Measurements from ENCODE around the gene PUS7. TPM values are rescaled to one million over a fixed set of nuclear protein-coding genes. Genes with fewer than 3 reads are reported as not detected.
"Not testable (repeated sequence)": the region's sequence is repeated elsewhere in the genome, so short reads cannot be mapped to it uniquely, and the experiment has no call there.

PUS7 gene
- total RNA-seq, 4 donors from 2014 or later, result 13.4 to 66.2 (median 17.8) TPM

DNA sequence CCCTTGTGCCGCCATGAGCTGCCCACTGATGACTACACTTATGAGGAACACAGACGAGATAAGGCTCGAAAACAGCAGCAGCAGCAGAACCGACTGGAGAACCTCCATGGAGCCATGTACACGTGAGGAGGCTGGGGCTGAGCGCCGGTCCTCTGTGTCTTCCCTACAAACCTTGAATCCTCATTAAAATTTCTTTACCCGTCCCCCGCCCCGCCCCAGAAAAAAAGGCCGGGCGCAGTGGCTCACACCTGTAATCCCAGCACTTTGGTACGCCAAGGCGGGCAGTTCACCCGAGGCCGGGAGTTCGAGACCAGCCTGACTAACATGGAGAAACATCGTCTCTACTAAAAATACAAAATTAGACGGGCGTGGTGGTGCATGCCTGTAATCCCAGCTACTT lies 8.5 kb upstream of the PUS7 start:
- DNase-seq, result no peak
- no peak overlapping the region for H3K4me3 ChIP-seq
- no peak overlapping the region for H3K27ac ChIP-seq
- no peak for ATAC-seq
- intact Hi-C loops (cut with DNase I; ENCODE audit: low total_unique reads), result loop anchor here (5.0 kb wide), 1 partner anchor 263 kb away; no protein-coding TSS in a partner anchor
- no peaks in the 10 kb centered on the region for H3K27me3 ChIP-seq
- TF ChIP-seq POLR2A (IDR thresholded peaks at IDR 0.05), result no peak
- TF ChIP-seq, protein P1, sequence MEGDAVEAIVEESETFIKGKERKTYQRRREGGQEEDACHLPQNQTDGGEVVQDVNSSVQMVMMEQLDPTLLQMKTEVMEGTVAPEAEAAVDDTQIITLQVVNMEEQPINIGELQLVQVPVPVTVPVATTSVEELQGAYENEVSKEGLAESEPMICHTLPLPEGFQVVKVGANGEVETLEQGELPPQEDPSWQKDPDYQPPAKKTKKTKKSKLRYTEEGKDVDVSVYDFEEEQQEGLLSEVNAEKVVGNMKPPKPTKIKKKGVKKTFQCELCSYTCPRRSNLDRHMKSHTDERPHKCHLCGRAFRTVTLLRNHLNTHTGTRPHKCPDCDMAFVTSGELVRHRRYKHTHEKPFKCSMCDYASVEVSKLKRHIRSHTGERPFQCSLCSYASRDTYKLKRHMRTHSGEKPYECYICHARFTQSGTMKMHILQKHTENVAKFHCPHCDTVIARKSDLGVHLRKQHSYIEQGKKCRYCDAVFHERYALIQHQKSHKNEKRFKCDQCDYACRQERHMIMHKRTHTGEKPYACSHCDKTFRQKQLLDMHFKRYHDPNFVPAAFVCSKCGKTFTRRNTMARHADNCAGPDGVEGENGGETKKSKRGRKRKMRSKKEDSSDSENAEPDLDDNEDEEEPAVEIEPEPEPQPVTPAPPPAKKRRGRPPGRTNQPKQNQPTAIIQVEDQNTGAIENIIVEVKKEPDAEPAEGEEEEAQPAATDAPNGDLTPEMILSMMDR (IDR thresholded peaks at IDR 0.05 in 4 of 5, conservative IDR thresholded peaks at IDR 0.05 in 1 of 5), result no peak
- peaks cover 0 to 9% of the 10 kb centered on the region in 2 donors for H3K36me3 ChIP-seq
- no peaks in the 10 kb centered on the region for H3K9me3 ChIP-seq
- peaks cover 16 to 19% of the 10 kb centered on the region in 2 donors for H3K4me1 ChIP-seq
- in situ Hi-C loops (cut with MboI; ENCODE audit: low sequenced_read_pairs in 4 of 4), result no loop called here

DNA sequence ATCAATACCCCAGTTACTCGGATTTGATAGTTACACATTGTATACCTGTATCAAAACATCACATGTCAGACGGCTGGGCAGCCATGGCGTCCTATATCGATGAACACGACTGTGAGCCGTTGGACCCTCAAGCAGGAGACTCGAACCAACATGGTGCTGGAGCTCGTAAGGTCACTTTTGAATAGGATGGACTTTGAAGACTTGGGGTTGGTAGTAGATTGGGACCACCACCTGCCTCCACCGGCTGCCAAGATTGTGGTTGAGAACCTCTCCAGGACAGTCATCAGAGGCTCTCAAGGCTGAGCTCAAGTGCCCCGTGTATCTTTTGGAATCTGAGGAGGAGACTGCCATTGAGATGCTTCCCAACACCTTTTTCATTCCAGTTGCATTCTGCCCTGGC lies 8.1 kb upstream of the PUS7 start:
- H3K27me3 ChIP-seq, result no peaks in the 10 kb centered on the region
- in situ Hi-C loops (cut with MboI; ENCODE audit: low sequenced_read_pairs in 4 of 4), result no loop called here
- H3K4me1 ChIP-seq, result peaks cover 16 to 19% of the 10 kb centered on the region in 2 donors
- no peaks in the 10 kb centered on the region for H3K9me3 ChIP-seq
- no peak for TF ChIP-seq POLR2A (IDR thresholded peaks at IDR 0.05)
- TF ChIP-seq, protein P1 (IDR thresholded peaks at IDR 0.05 in 4 of 5, conservative IDR thresholded peaks at IDR 0.05 in 1 of 5), result no peak
- no peak overlapping the region for H3K27ac ChIP-seq
- ATAC-seq (no peak), DNase-seq (no peak)
- intact Hi-C loops (cut with DNase I; ENCODE audit: low total_unique reads), result loop anchor here (5.0 kb wide), 1 partner anchor 263 kb away; no protein-coding TSS in a partner anchor
- H3K4me3 ChIP-seq, result no peak overlapping the region
- H3K36me3 ChIP-seq, result peaks cover 0 to 9% of the 10 kb centered on the region in 2 donors

DNA sequence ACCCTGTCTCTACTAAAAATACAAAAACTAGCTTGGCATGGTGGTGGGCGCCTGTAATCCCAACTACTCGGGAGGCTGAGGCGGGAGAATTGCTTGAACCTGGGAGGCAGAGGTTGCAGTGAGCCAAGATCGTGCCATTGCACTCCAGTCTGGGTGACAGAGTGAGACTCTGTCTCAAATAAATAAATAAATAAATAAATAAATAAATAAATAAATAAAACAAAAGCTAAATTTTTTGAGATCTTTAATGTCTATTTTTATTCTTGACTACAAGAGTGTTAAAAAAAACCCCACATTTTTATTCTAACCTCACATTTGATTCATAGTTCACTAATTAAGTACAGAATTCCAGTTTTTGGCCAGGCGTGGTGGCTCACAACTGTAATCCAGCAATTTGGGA lies 5.7 kb upstream of the PUS7 start:
- H3K27me3 ChIP-seq; H3K4me3 ChIP-seq; H3K9me3 ChIP-seq; DNase-seq; H3K4me1 ChIP-seq; H3K27ac ChIP-seq; H3K36me3 ChIP-seq; in situ Hi-C loops (cut with MboI; ENCODE audit: low sequenced_read_pairs in 4 of 4); ATAC-seq: not testable (repeated sequence)
- intact Hi-C loops (cut with DNase I; ENCODE audit: low total_unique reads), result loop anchor here (10.0 kb wide), 2 partner anchors 147 to 757 kb away; partner anchors contain the start of gene NAMPT

DNA sequence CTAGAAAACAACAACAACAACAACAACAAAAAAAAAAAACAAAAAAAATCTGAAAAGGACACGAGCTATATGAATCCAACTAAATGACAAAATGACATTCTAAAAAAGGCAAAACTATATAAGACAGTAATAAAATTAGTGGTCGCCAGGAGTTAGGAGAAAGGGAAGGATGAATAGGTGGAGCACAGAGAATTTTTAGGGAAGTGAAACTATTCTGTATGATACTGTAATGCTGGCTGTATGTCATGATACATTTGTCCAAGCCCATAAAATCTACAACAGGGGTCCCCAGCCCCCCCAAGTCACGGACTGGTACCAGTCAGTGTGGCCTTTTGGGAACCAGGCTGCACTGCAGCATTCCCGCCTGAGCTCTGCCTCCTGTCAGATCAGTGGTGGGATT lies 2.8 kb upstream of the PUS7 start:
- in situ Hi-C loops (cut with MboI; ENCODE audit: low sequenced_read_pairs in 4 of 4) (no loop called here), intact Hi-C loops (cut with DNase I; ENCODE audit: low total_unique reads) (loop anchor here (5.0 to 10.0 kb wide), 3 partner anchors 138 to 760 kb away; partner anchors contain the start of genes NAMPT and SRPK2)
- Histone ChIP-seq H3K36me3 (peaks cover 0 to under 1% of the 10 kb centered on the region in 2 donors), H3K27me3 (no peaks in the 10 kb centered on the region), H3K9me3 (no peaks in the 10 kb centered on the region), H3K4me1 (peaks cover 12 to 15% of the 10 kb centered on the region in 2 donors), H3K4me3 (no peak overlapping the region), H3K27ac (no peak overlapping the region)
- ATAC-seq, result no peak
- TF ChIP-seq POLR2A (IDR thresholded peaks at IDR 0.05), result no peak
- TF ChIP-seq, protein P1 (IDR thresholded peaks at IDR 0.05 in 4 of 5, conservative IDR thresholded peaks at IDR 0.05 in 1 of 5), result no peak
- DNase-seq, result no peak

DNA sequence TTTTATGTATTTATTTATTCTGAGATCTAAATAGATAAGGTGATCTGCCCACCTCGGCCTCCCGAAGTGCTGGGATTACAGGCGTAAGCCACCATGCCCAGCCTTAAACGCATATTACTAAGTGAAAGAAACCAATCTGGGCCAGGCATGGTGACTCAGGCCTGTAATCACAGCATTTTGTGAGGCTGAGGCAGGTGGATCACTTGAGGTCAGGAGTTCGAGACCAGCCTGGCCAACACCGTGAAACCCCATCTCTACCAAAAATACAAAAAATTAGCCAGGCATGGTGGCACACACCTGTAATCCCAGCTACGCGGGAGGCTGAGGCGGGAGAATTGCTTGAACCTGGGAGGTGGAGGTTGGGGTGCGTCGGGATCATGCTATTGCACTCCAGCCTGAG lies 2.4 kb upstream of the PUS7 start:
- H3K9me3 ChIP-seq; H3K36me3 ChIP-seq; in situ Hi-C loops (cut with MboI; ENCODE audit: low sequenced_read_pairs in 4 of 4); H3K27ac ChIP-seq; H3K27me3 ChIP-seq; H3K4me3 ChIP-seq; DNase-seq; ATAC-seq: not testable (repeated sequence)
- H3K4me1 ChIP-seq, result peaks cover 12 to 15% of the 10 kb centered on the region in 2 donors
- intact Hi-C loops (cut with DNase I; ENCODE audit: low total_unique reads), result loop anchor here (5.0 to 10.0 kb wide), 3 partner anchors 137 to 760 kb away; partner anchors contain the start of genes NAMPT and SRPK2

Data from gastrocnemius medialis (tissue), 4 donors.